A673 (cell line): ENCODE measurements around the gene TSC2.

Source experiments
- EZH2 ChIP-seq: fragments of 200-600 bp; sonication (generic); IDR thresholded peaks from 2 replicates; pipeline ENCODE4 v1.6.1; 2017; ENCODE audit warnings: borderline replicate concordance, low read depth, mild to moderate bottlenecking, mixed read lengths, antibody characterized with exemption, low read length; ENCODE audit not compliant: poor library complexity, severe bottlenecking
- TF ChIP-seq, protein P1 (sequence below): fragments of 300-800, 200-600 bp; sonication (generic); conservative IDR thresholded peaks from 2 replicates; pipeline ENCODE4 v1.5.1; 2017; ENCODE audit warnings: low read depth, mild to moderate bottlenecking, antibody characterized with exemption, low read length, moderate library complexity, mixed read lengths

DNA sequence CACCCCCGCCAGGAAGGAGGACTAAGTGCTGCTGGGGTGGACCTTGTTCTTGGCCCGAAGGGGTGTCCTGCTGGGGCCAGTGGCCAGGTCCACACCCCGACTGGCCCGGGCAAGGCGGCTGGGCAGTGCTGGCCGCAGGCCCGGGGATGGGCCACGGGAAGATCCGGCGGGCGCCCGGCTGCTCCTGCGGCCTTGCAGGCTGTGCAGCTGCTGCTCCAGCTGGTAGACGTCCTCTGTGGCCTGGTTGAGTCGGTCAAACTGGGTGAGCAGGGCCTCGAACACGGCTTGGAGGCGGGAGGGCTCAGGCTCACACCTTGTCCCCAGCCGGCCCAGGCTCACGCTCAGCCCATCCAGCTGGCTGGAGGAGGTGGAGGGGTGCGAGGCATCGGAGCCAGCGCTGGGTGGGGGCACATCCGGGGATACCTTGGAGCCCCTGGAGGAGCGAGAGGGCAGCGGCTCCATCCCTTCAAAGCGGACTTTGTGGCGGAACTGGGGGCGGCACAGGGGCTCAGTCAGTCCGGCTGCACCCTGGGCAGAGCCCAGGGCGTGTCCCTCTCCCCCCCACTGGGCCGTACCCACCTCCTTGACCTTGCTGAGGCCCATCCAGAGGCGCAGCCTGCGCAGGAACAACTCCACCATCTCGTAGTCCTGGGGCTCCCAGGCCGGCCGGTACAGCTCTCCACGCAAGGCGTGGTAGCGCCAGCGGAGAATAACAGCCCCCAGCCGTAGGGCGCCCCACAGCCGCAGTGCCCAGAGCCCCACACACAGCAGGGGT is 42.1 kb downstream of the TSC2 start:
- TF ChIP-seq, protein P1, sequence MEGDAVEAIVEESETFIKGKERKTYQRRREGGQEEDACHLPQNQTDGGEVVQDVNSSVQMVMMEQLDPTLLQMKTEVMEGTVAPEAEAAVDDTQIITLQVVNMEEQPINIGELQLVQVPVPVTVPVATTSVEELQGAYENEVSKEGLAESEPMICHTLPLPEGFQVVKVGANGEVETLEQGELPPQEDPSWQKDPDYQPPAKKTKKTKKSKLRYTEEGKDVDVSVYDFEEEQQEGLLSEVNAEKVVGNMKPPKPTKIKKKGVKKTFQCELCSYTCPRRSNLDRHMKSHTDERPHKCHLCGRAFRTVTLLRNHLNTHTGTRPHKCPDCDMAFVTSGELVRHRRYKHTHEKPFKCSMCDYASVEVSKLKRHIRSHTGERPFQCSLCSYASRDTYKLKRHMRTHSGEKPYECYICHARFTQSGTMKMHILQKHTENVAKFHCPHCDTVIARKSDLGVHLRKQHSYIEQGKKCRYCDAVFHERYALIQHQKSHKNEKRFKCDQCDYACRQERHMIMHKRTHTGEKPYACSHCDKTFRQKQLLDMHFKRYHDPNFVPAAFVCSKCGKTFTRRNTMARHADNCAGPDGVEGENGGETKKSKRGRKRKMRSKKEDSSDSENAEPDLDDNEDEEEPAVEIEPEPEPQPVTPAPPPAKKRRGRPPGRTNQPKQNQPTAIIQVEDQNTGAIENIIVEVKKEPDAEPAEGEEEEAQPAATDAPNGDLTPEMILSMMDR: no peak
- no peak for TF ChIP-seq EZH2
